ENCODE results near the gene DIAPH3. TPM values are rescaled to one million over a fixed set of nuclear protein-coding genes. Genes with fewer than 3 reads are reported as not detected.

DIAPH3 gene
- polyA plus RNA-seq, 1 donor from 2014 or later: 0.37 TPM

DNA sequence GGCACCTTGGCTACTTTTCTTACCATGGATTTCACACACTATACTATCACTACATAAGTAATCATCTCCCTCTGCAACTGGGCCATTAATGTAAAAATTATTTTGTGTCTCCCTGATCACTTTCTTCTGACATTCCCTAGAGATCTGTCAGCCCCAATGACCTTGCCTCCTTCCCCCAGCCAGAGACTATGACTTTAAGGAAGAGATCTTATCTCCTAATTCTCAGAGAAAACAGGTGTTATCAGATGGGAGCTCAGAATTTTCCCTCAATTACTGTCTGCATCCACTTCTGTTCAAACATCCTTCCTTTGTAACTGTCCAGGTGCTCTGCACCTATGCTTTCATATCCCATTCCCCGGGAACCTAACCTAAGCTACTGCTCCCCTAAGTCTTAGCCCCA, 397.5 kb downstream of the DIAPH3 start (continued):
- TF ChIP-seq MXI1 (conservative IDR thresholded peaks at IDR 0.05; ENCODE audit: poor library complexity, severe bottlenecking): no peak

DNA sequence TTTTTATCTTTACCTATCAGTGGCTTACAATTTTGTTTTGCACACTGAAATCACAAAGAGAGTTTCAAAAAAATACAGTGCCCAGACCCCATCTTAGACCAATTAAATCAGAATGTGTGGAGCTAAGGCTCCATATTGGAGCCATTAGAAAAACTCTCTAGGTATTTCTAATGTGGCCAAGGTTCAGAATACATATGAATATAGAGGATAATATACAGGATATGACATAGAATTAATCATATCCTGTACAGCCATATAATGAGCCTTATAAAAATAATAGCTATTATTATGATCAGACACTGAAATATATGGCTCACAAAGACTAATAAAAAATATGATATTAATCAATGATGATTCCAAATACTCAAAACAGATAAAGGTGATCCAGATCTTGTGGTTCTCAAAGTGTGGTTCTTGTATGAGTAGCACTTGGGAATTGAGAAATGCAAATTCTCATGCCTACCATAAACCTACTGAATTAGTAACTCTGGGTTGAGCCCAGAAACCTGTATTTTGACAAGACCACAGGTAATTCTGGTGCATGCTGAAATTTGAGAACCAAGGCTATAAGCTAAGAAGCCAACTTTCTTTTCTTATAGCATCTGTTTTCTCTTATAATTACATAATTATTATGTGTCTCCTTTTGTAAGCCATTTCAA, 408.0 kb downstream of the DIAPH3 start:
- Histone ChIP-seq H3K36me3 (ENCODE audit: insufficient read depth, low read length) (no peaks in the 10 kb centered on the region), H3K9me3 (ENCODE audit: low read length) (no peaks in the 10 kb centered on the region), H3K79me2 (replicated peaks; ENCODE audit: insufficient read depth, low read length) (no peaks in the 10 kb centered on the region), H3K4me2 (ENCODE audit: low read length) (no peak overlapping the region), H3K9ac (ENCODE audit: low read length) (no peak overlapping the region), H2AFZ (ENCODE audit: low read depth, low read length) (no peak overlapping the region), H3K27ac (ENCODE audit: low read length) (no peak overlapping the region), H3F3A (ENCODE audit: insufficient read depth, low read length, poor library complexity, severe bottlenecking) (no peaks in the 10 kb centered on the region), H3K9me2 (ENCODE audit: insufficient read depth, low read length) (no peaks in the 10 kb centered on the region), H3K27me3 (ENCODE audit: insufficient read depth, low read depth, low read length) (no peaks in the 10 kb centered on the region), H4K20me1 (ENCODE audit: insufficient read depth) (no peaks in the 10 kb centered on the region), H3K4me3 (ENCODE audit: low read length) (no peak overlapping the region)
- TF ChIP-seq TAF1 (IDR thresholded peaks at IDR 0.05; ENCODE audit: low read depth): no peak

DNA sequence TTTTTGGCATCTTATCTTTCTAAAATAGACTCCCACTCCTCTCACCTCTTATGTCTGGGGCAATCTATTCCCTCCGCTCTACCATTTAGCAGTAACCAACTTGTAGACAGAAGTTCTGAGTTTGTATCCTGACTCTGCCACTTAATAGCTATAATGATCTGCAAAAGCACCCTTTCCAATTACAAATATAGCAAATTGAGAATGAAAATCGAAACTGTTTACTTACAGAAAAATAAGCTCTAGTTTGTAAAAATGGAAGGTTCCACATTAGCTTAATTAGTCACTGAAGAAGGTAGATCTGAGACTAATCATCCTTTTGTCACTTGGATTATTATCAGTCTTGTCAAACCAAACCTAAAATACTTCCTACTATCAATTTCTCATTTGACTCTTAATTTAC, 409.3 kb downstream of the DIAPH3 start:
- no peak overlapping the region for H3K4me2 ChIP-seq (ENCODE audit: low read length)
- no peaks in the 10 kb centered on the region for H3K36me3 ChIP-seq (ENCODE audit: insufficient read depth, low read length)
- no peaks in the 10 kb centered on the region for H3K9me3 ChIP-seq (ENCODE audit: low read length)
- H3K9ac ChIP-seq (ENCODE audit: low read length): no peak overlapping the region
- no peaks in the 10 kb centered on the region for H3K27me3 ChIP-seq (ENCODE audit: insufficient read depth, low read depth, low read length)
- TF ChIP-seq EP300 (conservative IDR thresholded peaks at IDR 0.05; ENCODE audit: poor library complexity, severe bottlenecking) (no peak), RAD21 (conservative IDR thresholded peaks at IDR 0.05) (no peak), EZH2 (IDR thresholded peaks at IDR 0.05; ENCODE audit: borderline replicate concordance, insufficient read depth, low read length, poor library complexity, severe bottlenecking) (no peak)
- no peak overlapping the region for H2AFZ ChIP-seq (ENCODE audit: low read depth, low read length)
- H3K79me2 ChIP-seq (replicated peaks; ENCODE audit: insufficient read depth, low read length): no peaks in the 10 kb centered on the region
- peaks cover 3% of the 10 kb centered on the region for H3F3A ChIP-seq (ENCODE audit: insufficient read depth, low read length, poor library complexity, severe bottlenecking)
- no peak overlapping the region for H3K27ac ChIP-seq (ENCODE audit: low read length)
- no peak overlapping the region for H3K4me3 ChIP-seq (ENCODE audit: low read length)
- H3K9me2 ChIP-seq (ENCODE audit: insufficient read depth, low read length): no peaks in the 10 kb centered on the region
- no peaks in the 10 kb centered on the region for H4K20me1 ChIP-seq (ENCODE audit: insufficient read depth)

DNA sequence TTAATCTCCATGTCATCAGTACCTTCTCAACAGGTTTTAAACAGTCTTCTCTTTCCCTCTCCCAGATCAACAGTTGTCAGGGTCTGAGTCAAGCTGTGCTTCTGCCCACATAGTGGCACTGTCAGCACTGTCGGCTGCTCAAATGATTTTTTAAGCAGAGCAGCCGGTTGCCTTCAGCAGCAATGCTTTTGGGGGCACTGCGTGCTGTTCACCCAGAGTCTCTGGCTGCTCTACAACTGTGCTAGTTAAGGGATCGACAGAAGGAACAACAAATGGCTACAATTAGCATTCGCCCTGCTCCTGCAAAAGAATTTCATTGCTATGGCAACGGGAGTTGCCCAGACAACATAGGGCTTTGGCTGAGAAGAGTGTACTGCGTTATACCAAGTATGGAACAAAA, 412.9 kb downstream of the DIAPH3 start:
- peak overlapping the region; percentile 63 for H3K4me3 ChIP-seq (ENCODE audit: low read length)
- no peaks in the 10 kb centered on the region for H3K9me2 ChIP-seq (ENCODE audit: insufficient read depth, low read length)
- H3F3A ChIP-seq (ENCODE audit: insufficient read depth, low read length, poor library complexity, severe bottlenecking): peaks cover 3% of the 10 kb centered on the region
- no peaks in the 10 kb centered on the region for H3K36me3 ChIP-seq (ENCODE audit: insufficient read depth, low read length)
- H3K4me2 ChIP-seq (ENCODE audit: low read length): peak overlapping the region; percentile 96
- no peaks in the 10 kb centered on the region for H3K27me3 ChIP-seq (ENCODE audit: insufficient read depth, low read depth, low read length)
- peak overlapping the region; percentile 61 for H3K27ac ChIP-seq (ENCODE audit: low read length)
- no peaks in the 10 kb centered on the region for H3K79me2 ChIP-seq (replicated peaks; ENCODE audit: insufficient read depth, low read length)
- H2AFZ ChIP-seq (ENCODE audit: low read depth, low read length): no peak overlapping the region
- TF ChIP-seq TAF1 (IDR thresholded peaks at IDR 0.05; ENCODE audit: low read depth) (no peak), CTCF (IDR thresholded peaks at IDR 0.05; ENCODE audit: poor library complexity, severe bottlenecking) (no peak), MXI1 (conservative IDR thresholded peaks at IDR 0.05; ENCODE audit: poor library complexity, severe bottlenecking) (peak; percentile 67), EP300 (conservative IDR thresholded peaks at IDR 0.05; ENCODE audit: poor library complexity, severe bottlenecking) (peak; percentile 74), POLR2AphosphoS5 (IDR thresholded peaks at IDR 0.05) (peak; percentile 51), RAD21 (conservative IDR thresholded peaks at IDR 0.05) (peak; percentile 52), SMC3 (conservative IDR thresholded peaks at IDR 0.05; ENCODE audit: poor library complexity) (peak; percentile 44), EZH2 (IDR thresholded peaks at IDR 0.05; ENCODE audit: borderline replicate concordance, insufficient read depth, low read length, poor library complexity, severe bottlenecking) (no peak)
- TF ChIP-seq, protein P1, sequence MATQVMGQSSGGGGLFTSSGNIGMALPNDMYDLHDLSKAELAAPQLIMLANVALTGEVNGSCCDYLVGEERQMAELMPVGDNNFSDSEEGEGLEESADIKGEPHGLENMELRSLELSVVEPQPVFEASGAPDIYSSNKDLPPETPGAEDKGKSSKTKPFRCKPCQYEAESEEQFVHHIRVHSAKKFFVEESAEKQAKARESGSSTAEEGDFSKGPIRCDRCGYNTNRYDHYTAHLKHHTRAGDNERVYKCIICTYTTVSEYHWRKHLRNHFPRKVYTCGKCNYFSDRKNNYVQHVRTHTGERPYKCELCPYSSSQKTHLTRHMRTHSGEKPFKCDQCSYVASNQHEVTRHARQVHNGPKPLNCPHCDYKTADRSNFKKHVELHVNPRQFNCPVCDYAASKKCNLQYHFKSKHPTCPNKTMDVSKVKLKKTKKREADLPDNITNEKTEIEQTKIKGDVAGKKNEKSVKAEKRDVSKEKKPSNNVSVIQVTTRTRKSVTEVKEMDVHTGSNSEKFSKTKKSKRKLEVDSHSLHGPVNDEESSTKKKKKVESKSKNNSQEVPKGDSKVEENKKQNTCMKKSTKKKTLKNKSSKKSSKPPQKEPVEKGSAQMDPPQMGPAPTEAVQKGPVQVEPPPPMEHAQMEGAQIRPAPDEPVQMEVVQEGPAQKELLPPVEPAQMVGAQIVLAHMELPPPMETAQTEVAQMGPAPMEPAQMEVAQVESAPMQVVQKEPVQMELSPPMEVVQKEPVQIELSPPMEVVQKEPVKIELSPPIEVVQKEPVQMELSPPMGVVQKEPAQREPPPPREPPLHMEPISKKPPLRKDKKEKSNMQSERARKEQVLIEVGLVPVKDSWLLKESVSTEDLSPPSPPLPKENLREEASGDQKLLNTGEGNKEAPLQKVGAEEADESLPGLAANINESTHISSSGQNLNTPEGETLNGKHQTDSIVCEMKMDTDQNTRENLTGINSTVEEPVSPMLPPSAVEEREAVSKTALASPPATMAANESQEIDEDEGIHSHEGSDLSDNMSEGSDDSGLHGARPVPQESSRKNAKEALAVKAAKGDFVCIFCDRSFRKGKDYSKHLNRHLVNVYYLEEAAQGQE (IDR thresholded peaks at IDR 0.05; ENCODE audit: borderline replicate concordance): peak; percentile 50
- H3K9me3 ChIP-seq (ENCODE audit: low read length): no peaks in the 10 kb centered on the region
- H4K20me1 ChIP-seq (ENCODE audit: insufficient read depth): no peaks in the 10 kb centered on the region
- peak overlapping the region; percentile 34 for H3K9ac ChIP-seq (ENCODE audit: low read length)
